Activated CD8-positive, alpha-beta memory T cell treated with anti-CD3 and anti-CD28 coated beads for 36 hours (primary cell): ENCODE results near the gene CTBS. TPM values are rescaled to one million over a fixed set of nuclear protein-coding genes. Genes with fewer than 3 reads are reported as not detected.

Experiments used
- CTCF ChIA-PET: fragments of 350-600 bp; sonication (Branson Sonifier 250); formaldehyde crosslinking; loops from one replicate; lab custom pipeline; 2021; ENCODE audit warnings: antibody characterized with exemption; lab: Charles Lee
- POLR2A ChIA-PET: fragments of 350-600 bp; sonication (Branson Sonifier 250); formaldehyde crosslinking; loops from one replicate; lab custom pipeline; 2021; ENCODE audit warnings: antibody characterized with exemption; lab: Charles Lee
- total RNA-seq, 2 experiments: library from RNA; stranded (reverse); gene quantifications; one replicate each; pipeline ENCODE4 v1.2.3, GENCODE V29; 2021

CTBS gene
- 1 to 10 TPM; 8.3 to 8.5 TPM for total RNA-seq

- CTCF ChIA-PET: interaction anchor here (1.2 to 2.4 kb wide), 4 partner anchors 46 to 151 kb away, joined by 4 to 11 read pairs (median 5); partner anchors contain the start of genes GNG5 and SPATA1
- POLR2A ChIA-PET: interaction anchor here (0.6 to 2.9 kb wide), 11 partner anchors 13 to 430 kb away, joined by 3 to 39 read pairs (median 4); partner anchors contain the start of genes GNG5, PRKACB, RPF1 and SPATA1
Measured at GRCh38 chr1:84573967-84574842, at the start of gene CTBS. Gene CTBS (minus strand): TSS chr1:84574440. CDS start chr1:84574415, 25 bp downstream.

- ChIA-PET CTCF (interaction anchor here (1.4 to 1.7 kb wide), 2 partner anchors 48 to 179 kb away, joined by 4 to 6 read pairs; no protein-coding TSS in a partner anchor), POLR2A (no interaction called here)
Measured at GRCh38 chr1:84621553-84621952, 47.3 kb upstream of the CTBS start.

- CTCF ChIA-PET: interaction anchor here (0.6 to 1.5 kb wide), 18 partner anchors 16 to 186 kb away, joined by 3 to 11 read pairs (median 3); partner anchors contain the start of genes GNG5 and SPATA1
- POLR2A ChIA-PET: interaction anchor here (0.7 to 2.8 kb wide), 2 partner anchors 47 to 115 kb away, joined by 4 to 25 read pairs; partner anchors contain the start of gene CTBS
Measured at GRCh38 chr1:84620720-84621313, 46.6 kb upstream of the CTBS start.

GRCh38 chr1:84619383-84620102, 45.3 kb upstream of the CTBS start:
- ChIA-PET CTCF (interaction anchor here (0.8 to 1.5 kb wide), 14 partner anchors 8 to 185 kb away, joined by 3 to 11 read pairs (median 4); partner anchors contain the start of genes GNG5 and SPATA1), POLR2A (interaction anchor here (1.1 to 2.8 kb wide), 2 partner anchors 46 to 113 kb away, joined by 8 to 25 read pairs; partner anchors contain the start of genes CTBS, GNG5 and SPATA1)

- POLR2A ChIA-PET: no interaction called here
- CTCF ChIA-PET: no interaction called here
Measured at GRCh38 chr1:84617349-84617748, 43.1 kb upstream of the CTBS start.

- ChIA-PET POLR2A (no interaction called here), CTCF (interaction anchor here (0.7 kb wide), 1 partner anchor 463 kb away, joined by 3 read pairs; no protein-coding TSS in a partner anchor)
Measured at GRCh38 chr1:84615790-84616189, 41.5 kb upstream of the CTBS start.

GRCh38 chr1:84613887-84614286, 39.6 kb upstream of the CTBS start:
- ChIA-PET POLR2A (no interaction called here), CTCF (no interaction called here)

GRCh38 chr1:84613026-84613425, 38.8 kb upstream of the CTBS start:
- POLR2A ChIA-PET: no interaction called here
- CTCF ChIA-PET: no interaction called here

GRCh38 chr1:84611796-84612195, 37.6 kb upstream of the CTBS start:
- ChIA-PET POLR2A (no interaction called here), CTCF (interaction anchor here (1.6 kb wide), 1 partner anchor 8 kb away, joined by 4 read pairs; no protein-coding TSS in a partner anchor)

GRCh38 chr1:84611091-84611490, 36.9 kb upstream of the CTBS start:
- ChIA-PET POLR2A (interaction anchor here (0.8 kb wide), 1 partner anchor 37 kb away, joined by 3 read pairs; no protein-coding TSS in a partner anchor), CTCF (interaction anchor here (1.6 kb wide), 1 partner anchor 9 kb away, joined by 4 read pairs; no protein-coding TSS in a partner anchor)

GRCh38 chr1:84606977-84607376, 32.7 kb upstream of the CTBS start:
- CTCF ChIA-PET: no interaction called here

GRCh38 chr1:84605157-84605556, 30.9 kb upstream of the CTBS start:
- ChIA-PET CTCF (interaction anchor here (1.5 kb wide), 1 partner anchor 15 kb away, joined by 4 read pairs; no protein-coding TSS in a partner anchor), POLR2A (no interaction called here)

More at GRCh38 chr1:84606977-84607376, 32.7 kb upstream of the CTBS start:
- POLR2A ChIA-PET: no interaction called here

- CTCF ChIA-PET: interaction anchor here (1.3 to 1.5 kb wide), 2 partner anchors 12 to 16 kb away, joined by 3 to 4 read pairs; no protein-coding TSS in a partner anchor
- POLR2A ChIA-PET: no interaction called here
Measured at GRCh38 chr1:84603941-84604830, 29.9 kb upstream of the CTBS start.

GRCh38 chr1:84603223-84603622, 29.0 kb upstream of the CTBS start:
- CTCF ChIA-PET: interaction anchor here (1.3 kb wide), 1 partner anchor 11 kb away, joined by 3 read pairs; no protein-coding TSS in a partner anchor
- POLR2A ChIA-PET: no interaction called here

GRCh38 chr1:84600796-84601195, 26.6 kb upstream of the CTBS start:
- CTCF ChIA-PET: no interaction called here
- POLR2A ChIA-PET: interaction anchor here (0.6 kb wide), 1 partner anchor 87 kb away, joined by 3 read pairs; no protein-coding TSS in a partner anchor

GRCh38 chr1:84598846-84599741, 24.9 kb upstream of the CTBS start:
- ChIA-PET CTCF (interaction anchor here (1.0 kb wide), 1 partner anchor 21 kb away, joined by 3 read pairs; no protein-coding TSS in a partner anchor), POLR2A (interaction anchor here (1.2 kb wide), 1 partner anchor 25 kb away, joined by 4 read pairs; the partner anchor contains the start of gene CTBS)
